ENCODE results near the gene ZNF232. TPM values are rescaled to one million over a fixed set of nuclear protein-coding genes. Genes with fewer than 3 reads are reported as not detected.
"Not testable (repeated sequence)": the region's sequence is repeated elsewhere in the genome, so short reads cannot be mapped to it uniquely, and the experiment has no call there.

ZNF232 gene
- total RNA-seq, 4 donors from 2014 or later, result 5.3 to 10.9 (median 7.0) TPM

- H3K27me3 ChIP-seq, result peaks cover 0 to under 1% of the 10 kb centered on the region in 2 donors
- H3K9me3 ChIP-seq, result no peaks in the 10 kb centered on the region
- no peaks in the 10 kb centered on the region for H3K36me3 ChIP-seq
- DNase-seq, result peak in 2 of 3 donors; percentile 27 to 33
- TF ChIP-seq CTCF (IDR thresholded peaks at IDR 0.05) (no peak), POLR2A (IDR thresholded peaks at IDR 0.05) (no peak)
- H3K4me1 ChIP-seq, result peaks cover 0 to 14% (median 0%) of the 10 kb centered on the region in 4 donors
- no peak overlapping the region for H3K27ac ChIP-seq
- no peak overlapping the region for H3K4me3 ChIP-seq
These were observed 9.6 kb upstream of the ZNF232 start for GRCh38 chr17:5121186-5121841.

GRCh38 chr17:5120436-5121185 is 8.9 kb upstream of the ZNF232 start:
- H3K27me3 ChIP-seq, result not testable (repeated sequence)
- peak in 1 of 3 donors; percentile 6 for DNase-seq

GRCh38 chr17:5120036-5120435 is 8.4 kb upstream of the ZNF232 start:
- TF ChIP-seq CTCF (IDR thresholded peaks at IDR 0.05) (no peak), POLR2A (IDR thresholded peaks at IDR 0.05) (no peak)
- no peak overlapping the region for H3K27ac ChIP-seq
- no peak overlapping the region for H3K4me3 ChIP-seq
- peaks cover 0 to 14% (median 0%) of the 10 kb centered on the region in 4 donors for H3K4me1 ChIP-seq
- peaks cover 0 to 9% of the 10 kb centered on the region in 2 donors for H3K27me3 ChIP-seq
- H3K36me3 ChIP-seq, result no peaks in the 10 kb centered on the region
- DNase-seq, result peak in 2 of 3 donors; percentile 20 to 29
- H3K9me3 ChIP-seq, result peaks cover 0 to 6% (median 0%) of the 10 kb centered on the region in 4 donors

More at GRCh38 chr17:5120436-5121185, 8.9 kb upstream of the ZNF232 start:
- not testable (repeated sequence) for H3K9me3 ChIP-seq, H3K36me3 ChIP-seq, H3K4me3 ChIP-seq, H3K27ac ChIP-seq
- peaks cover 0 to 14% (median 0%) of the 10 kb centered on the region in 4 donors for H3K4me1 ChIP-seq

- TF ChIP-seq POLR2A (IDR thresholded peaks at IDR 0.05), result no peak
- H3K9me3 ChIP-seq, result peaks cover 0 to 6% (median 0%) of the 10 kb centered on the region in 4 donors
- peaks cover 0 to 11% (median 0%) of the 10 kb centered on the region in 4 donors for H3K4me1 ChIP-seq
- peaks cover 0 to 9% of the 10 kb centered on the region in 2 donors for H3K27me3 ChIP-seq
- peak in 2 of 3 donors; percentile 29 to 34 for DNase-seq
- no peak overlapping the region for H3K27ac ChIP-seq
- H3K4me3 ChIP-seq, result no peak overlapping the region
- no peaks in the 10 kb centered on the region for H3K36me3 ChIP-seq
These were observed 6.5 kb upstream of the ZNF232 start for GRCh38 chr17:5118219-5118618.

GRCh38 chr17:5115673-5116651 is 4.3 kb upstream of the ZNF232 start, which contains the start of gene USP6:
USP6 (plus strand) TSS chr17:5116032; CDS start chr17:5130368, 14,336 bp downstream.
- peaks cover 0 to 6% (median 0%) of the 10 kb centered on the region in 4 donors for H3K9me3 ChIP-seq
- no peak within 1 kb of the TSS for H3K27ac ChIP-seq
- peaks cover 0 to 9% (median under 1%) of the 10 kb centered on the region in 4 donors for H3K4me1 ChIP-seq
- peak within 1 kb of the TSS in 1 of 4 donors; percentile 29 for H3K4me3 ChIP-seq
- H3K36me3 ChIP-seq, result no peaks in the 10 kb centered on the region
- DNase-seq, result peak in 1 of 3 donors; percentile 41
- TF ChIP-seq CTCF (IDR thresholded peaks at IDR 0.05), result no peak
- no peak for TF ChIP-seq POLR2A (IDR thresholded peaks at IDR 0.05)
- peaks cover 0 to 9% of the 10 kb centered on the region in 2 donors for H3K27me3 ChIP-seq

- H3K4me3 ChIP-seq, result peak overlapping the region; percentile 54 to 98 (median 92)
- H3K27ac ChIP-seq, result peak overlapping the region in 1 of 4 donors; percentile 87
- DNase-seq, result no peak
These were observed 862 bp downstream of the ZNF232 start for GRCh38 chr17:5110816-5111215.

More at GRCh38 chr17:5110816-5111215, 862 bp downstream of the ZNF232 start:
- Histone ChIP-seq H3K36me3 (peaks cover 0 to 35% (median 0%) of the 10 kb centered on the region in 3 donors), H3K9me3 (peaks cover 0 to 3% (median 0%) of the 10 kb centered on the region in 4 donors), H3K4me1 (peaks cover 0 to 14% (median 3%) of the 10 kb centered on the region in 4 donors), H3K27me3 (peaks cover 0 to 4% of the 10 kb centered on the region in 2 donors)
- no peak for TF ChIP-seq POLR2A (IDR thresholded peaks at IDR 0.05)
